ENCODE results near the gene PAXX. TPM values are rescaled to one million over a fixed set of nuclear protein-coding genes. Genes with fewer than 3 reads are reported as not detected.

The PAXX gene
- total and polyA plus RNA-seq, 12 donors: 12.7 to 131 (median 17.1) TPM

DNA sequence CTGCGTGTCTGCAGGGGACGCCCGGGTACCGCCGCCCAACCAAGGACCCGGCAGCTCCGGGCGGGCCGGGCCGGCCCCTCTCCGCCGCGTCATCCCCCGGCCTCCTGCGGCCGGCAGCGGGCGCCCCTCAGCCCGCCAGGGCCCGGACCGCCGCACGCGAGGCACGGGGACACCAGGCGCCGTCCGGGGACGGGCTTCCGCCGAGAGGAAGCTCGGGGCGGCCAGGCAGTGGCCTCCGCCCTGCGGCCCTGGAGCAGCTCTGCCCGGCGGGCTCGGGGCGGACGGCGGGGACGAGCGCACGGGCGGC, 48.1 kb upstream of the PAXX start:
- DNase-seq (no peak), ATAC-seq (peak in 6 of 8 donors; percentile 0 to 61 (median 17))
- TF ChIP-seq, protein P1, sequence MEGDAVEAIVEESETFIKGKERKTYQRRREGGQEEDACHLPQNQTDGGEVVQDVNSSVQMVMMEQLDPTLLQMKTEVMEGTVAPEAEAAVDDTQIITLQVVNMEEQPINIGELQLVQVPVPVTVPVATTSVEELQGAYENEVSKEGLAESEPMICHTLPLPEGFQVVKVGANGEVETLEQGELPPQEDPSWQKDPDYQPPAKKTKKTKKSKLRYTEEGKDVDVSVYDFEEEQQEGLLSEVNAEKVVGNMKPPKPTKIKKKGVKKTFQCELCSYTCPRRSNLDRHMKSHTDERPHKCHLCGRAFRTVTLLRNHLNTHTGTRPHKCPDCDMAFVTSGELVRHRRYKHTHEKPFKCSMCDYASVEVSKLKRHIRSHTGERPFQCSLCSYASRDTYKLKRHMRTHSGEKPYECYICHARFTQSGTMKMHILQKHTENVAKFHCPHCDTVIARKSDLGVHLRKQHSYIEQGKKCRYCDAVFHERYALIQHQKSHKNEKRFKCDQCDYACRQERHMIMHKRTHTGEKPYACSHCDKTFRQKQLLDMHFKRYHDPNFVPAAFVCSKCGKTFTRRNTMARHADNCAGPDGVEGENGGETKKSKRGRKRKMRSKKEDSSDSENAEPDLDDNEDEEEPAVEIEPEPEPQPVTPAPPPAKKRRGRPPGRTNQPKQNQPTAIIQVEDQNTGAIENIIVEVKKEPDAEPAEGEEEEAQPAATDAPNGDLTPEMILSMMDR (IDR thresholded peaks at IDR 0.05): peak in 1 of 9 donors; percentile 8
- Histone ChIP-seq H3K36me3 (peaks cover 10 to 42% (median 28%) of the 10 kb centered on the region in 9 donors), H3K4me1 (peaks cover 22 to 74% (median 40%) of the 10 kb centered on the region in 9 donors), H3K27me3 (no peaks in the 10 kb centered on the region), H3K27ac (peak overlapping the region; percentile 94 to 99 (median 98)), H3K9me3 (no peaks in the 10 kb centered on the region), H3K4me3 (peak overlapping the region; percentile 66 to 99 (median 92))
- WGBS, 2 donors: 0% methylated on average over 29 to 45 of the region's 45 CpGs
- intact Hi-C loops (cut with DNase I): loop anchor here in 8 of 10 donors (1.0 to 5.0 kb wide), 12 partner anchors 42 to 154 kb away; partner anchors contain the start of genes PHPT1 (in 5 of the 8), TMEM141 (in 4 of the 8), AJM1 (in 2 of the 8) and TRAF2 (in 2 of the 8)

DNA sequence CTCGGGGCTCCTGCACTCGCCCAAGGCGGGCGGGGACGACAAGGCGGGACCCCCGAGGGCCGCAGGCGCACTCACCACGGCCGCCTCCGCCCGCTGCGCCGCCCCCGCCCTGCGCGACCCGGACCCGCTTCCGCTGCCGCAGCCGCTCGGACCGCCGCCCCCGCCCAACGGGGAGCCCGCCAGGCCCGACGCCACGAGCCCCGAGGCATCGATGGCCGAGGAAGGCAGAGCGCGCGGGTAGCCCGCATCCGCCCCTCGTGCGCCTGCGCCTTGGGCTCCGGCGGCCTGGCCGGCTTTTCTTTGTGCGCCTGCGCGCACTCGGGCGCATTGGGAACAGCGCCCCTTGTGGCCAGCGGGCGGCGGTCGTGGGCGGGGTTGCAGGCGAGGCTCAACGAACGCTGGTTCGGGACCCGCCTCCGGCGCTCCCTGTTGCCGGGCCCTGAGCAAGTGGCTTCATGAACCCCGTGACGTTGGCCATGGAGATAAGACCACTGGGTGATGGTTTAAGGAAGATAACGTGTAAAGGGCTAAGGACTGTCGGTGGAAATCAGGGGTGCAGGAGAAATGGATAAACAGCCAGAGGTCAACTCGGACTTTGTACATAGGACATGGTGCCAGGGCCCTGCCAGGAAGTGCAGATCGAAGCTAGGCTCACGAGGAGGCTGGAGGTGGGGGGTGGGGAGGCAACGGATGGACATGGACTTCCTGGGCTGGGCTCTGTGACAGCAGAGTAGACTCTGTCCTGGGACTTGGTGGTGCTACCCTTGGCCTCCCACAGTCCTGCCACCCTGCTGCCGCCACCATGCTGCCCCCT, 47.5 kb upstream of the PAXX start, which contains the start of the genes C8G and FBXW5:
Gene C8G (plus strand): TSS at position 725 of the 814 bp plus-strand sequence. CDS start 78 bp downstream, at position 803.
Gene FBXW5 (minus strand): TSS at position 220 of the 814 bp plus-strand sequence. CDS start 655 bp downstream, outside the sequence.
- H3K27ac ChIP-seq: peak within 1 kb of the TSS; percentile 94 to 99 (median 98)
- peaks cover 24 to 74% (median 41%) of the 10 kb centered on the region in 9 donors for H3K4me1 ChIP-seq
- TF ChIP-seq, protein P1 (IDR thresholded peaks at IDR 0.05): peak; percentile 94 to 100 (median 98)
- DNase-seq: peak; percentile 95 to 98
- WGBS, 2 donors: 4 to 7% methylated on average over 56 to 74 of the region's 74 CpGs
- no peaks in the 10 kb centered on the region for H3K9me3 ChIP-seq
- peak; percentile 45 to 88 (median 67) for ATAC-seq
- no peaks in the 10 kb centered on the region for H3K27me3 ChIP-seq
- peak within 1 kb of the TSS; percentile 66 to 99 (median 92) for H3K4me3 ChIP-seq
- H3K36me3 ChIP-seq: peaks cover 10 to 37% (median 28%) of the 10 kb centered on the region in 9 donors
- intact Hi-C loops (cut with DNase I): loop anchor here (1.0 to 5.0 kb wide), 18 partner anchors 38 to 157 kb away; partner anchors contain the start of genes PHPT1 (in 5 of the 10), PAXX (in 4 of the 10), TMEM141 (in 4 of the 10) and AJM1 (in 2 of the 10)

DNA sequence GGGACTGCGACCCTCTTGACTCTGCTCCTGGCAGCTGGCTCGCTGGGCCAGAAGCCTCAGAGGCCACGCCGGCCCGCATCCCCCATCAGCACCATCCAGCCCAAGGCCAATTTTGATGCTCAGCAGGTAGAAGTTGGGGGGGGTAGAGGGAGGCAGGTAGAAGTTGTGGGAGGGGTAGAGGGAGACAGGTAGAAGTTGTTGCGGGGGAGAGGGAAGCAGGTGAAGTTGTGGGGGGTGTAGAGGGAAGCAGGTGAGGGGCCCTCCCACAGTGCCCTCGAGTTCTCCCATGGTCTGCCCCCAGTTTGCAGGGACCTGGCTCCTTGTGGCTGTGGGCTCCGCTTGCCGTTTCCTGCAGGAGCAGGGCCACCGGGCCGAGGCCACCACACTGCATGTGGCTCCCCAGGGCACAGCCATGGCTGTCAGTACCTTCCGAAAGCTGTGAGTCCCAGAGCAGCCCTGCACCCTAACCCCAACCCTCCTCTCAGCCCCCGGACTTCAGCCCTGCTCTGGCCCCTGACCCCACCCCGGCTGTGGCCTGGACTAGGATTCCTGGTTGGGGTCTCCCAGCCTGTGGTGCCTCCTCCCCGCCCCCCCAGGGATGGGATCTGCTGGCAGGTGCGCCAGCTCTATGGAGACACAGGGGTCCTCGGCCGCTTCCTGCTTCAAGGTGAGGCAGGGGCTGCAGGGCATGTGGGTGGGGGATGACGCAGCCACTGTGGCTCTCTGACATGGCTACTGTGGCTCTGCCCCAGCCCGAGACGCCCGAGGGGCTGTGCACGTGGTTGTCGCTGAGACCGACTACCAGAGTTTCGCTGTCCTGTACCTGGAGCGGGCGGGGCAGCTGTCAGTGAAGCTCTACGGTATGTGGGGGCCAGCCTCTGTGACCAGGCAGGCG, 46.6 kb upstream of the PAXX start:
- no peak overlapping the region for H3K4me3 ChIP-seq
- WGBS, 2 donors: 89 to 93% methylated on average over 30 of the region's 30 CpGs
- no peaks in the 10 kb centered on the region for H3K9me3 ChIP-seq
- H3K27me3 ChIP-seq: no peaks in the 10 kb centered on the region
- intact Hi-C loops (cut with DNase I): loop anchor here (2.0 to 5.0 kb wide), 13 partner anchors 37 to 158 kb away; partner anchors contain the start of genes PAXX (in 4 of the 10), FUT7 (in 3 of the 10), TMEM141 (in 2 of the 10) and AJM1 (in 1 of the 10)
- ATAC-seq: no peak
- peaks cover 30 to 72% (median 42%) of the 10 kb centered on the region in 9 donors for H3K4me1 ChIP-seq
- TF ChIP-seq, protein P1 (IDR thresholded peaks at IDR 0.05): no peak
- H3K36me3 ChIP-seq: peaks cover 10 to 28% (median 23%) of the 10 kb centered on the region in 9 donors
- H3K27ac ChIP-seq: no peak overlapping the region
- peak in 1 of 2 donors; percentile 39 for DNase-seq

Measured in heart right ventricle (tissue), 16 donors.